ENCODE data around the gene COMMD4.
"Not testable (repeated sequence)": the region's sequence is repeated elsewhere in the genome, so short reads cannot be mapped to it uniquely, and the experiment has no call there.

- TF ChIP-seq CTCF, POLR2A, POLR2AphosphoS5 (IDR thresholded peaks at IDR 0.05): not testable (repeated sequence)
Measured at GRCh38 chr15:75333654-75334419, 2.0 kb upstream of the COMMD4 start.
